Measurements from ENCODE around the gene SSC4D. TPM values are rescaled to one million over a fixed set of nuclear protein-coding genes. Genes with fewer than 3 reads are reported as not detected.

Gene SSC4D
- total and polyA plus RNA-seq, 9 of the 15 experiments (the other 6 are each of a cell fraction or from before 2014, with no cell fraction given), result 0.06 to 1.1 (median 0.85) TPM; not detected in 1

DNA sequence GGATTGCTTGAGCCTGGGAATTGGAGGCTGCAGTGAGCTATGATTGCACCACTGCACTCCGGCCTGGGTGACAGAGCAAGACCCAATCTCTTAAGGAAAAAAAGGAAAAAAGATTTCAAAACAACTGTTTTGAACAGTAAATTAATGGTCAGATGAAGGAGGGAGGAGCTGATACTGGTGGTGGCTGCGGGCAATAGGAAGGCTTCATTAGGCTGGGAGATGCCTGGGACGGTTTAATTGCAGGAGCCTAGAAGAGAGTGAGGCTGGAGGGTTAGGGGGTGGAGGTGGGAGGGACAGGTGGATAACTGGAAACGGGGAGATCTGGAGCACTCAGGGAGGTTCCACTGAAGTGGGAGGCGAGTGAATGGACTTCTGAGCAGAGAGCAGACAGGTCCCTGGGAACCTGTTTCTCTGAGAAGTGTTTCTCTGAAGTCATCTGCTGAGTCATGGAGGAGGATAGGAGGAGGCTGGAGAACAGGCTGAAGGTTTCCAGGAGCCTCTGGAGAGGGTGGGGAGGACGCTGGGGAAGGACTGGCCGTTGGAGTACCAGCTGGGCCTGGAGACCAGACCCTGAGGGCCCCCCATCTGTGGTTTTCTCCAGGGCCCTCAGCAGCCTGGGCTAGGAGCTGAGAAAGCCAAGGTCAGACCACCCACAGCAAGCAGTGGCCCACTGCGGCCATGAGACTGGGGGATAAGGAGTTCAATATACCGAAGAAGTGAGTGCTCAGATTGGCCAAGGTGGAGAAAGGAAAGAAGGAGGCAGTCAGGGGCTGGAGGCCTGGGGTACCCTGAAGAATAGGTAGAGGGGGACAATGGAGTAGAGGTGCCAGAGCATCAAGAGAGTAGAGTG lies 36.3 kb downstream of the SSC4D start (continued):
- TF ChIP-seq, protein P1, sequence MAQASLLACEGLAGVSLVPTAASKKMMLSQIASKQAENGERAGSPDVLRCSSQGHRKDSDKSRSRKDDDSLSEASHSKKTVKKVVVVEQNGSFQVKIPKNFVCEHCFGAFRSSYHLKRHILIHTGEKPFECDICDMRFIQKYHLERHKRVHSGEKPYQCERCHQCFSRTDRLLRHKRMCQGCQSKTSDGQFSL (CRISPR knock-in tag; IDR thresholded peaks at IDR 0.05), result 0 out of 2 replicates have a peak, but pooled peaks have one; percentile 29
- TF ChIP-seq, protein P1 (tag; IDR thresholded peaks at IDR 0.05), result no peak
- TF ChIP-seq TSC22D4 (tag; IDR thresholded peaks at IDR 0.05), result no peak
- TF ChIP-seq, protein P2, sequence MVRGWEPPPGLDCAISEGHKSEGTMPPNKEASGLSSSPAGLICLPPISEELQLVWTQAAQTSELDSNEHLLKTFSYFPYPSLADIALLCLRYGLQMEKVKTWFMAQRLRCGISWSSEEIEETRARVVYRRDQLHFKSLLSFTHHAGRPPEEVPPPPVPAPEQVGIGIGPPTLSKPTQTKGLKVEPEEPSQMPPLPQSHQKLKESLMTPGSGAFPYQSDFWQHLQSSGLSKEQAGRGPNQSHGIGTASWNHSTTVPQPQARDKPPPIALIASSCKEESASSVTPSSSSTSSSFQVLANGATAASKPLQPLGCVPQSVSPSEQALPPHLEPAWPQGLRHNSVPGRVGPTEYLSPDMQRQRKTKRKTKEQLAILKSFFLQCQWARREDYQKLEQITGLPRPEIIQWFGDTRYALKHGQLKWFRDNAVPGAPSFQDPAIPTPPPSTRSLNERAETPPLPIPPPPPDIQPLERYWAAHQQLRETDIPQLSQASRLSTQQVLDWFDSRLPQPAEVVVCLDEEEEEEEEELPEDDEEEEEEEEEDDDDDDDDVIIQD (CRISPR knock-in tag; IDR thresholded peaks at IDR 0.05), result 0 out of 2 replicates have a peak, but pooled peaks have one; percentile 77
- TF ChIP-seq NCOA1 (IDR thresholded peaks at IDR 0.05; ENCODE audit: low read depth), result peak; percentile 75; the same call in 1 of the 2 replicates
- TF ChIP-seq JUN (IDR thresholded peaks at IDR 0.05; ENCODE audit: borderline replicate concordance, low read depth, low read length), result peak; percentile 75; the same call in 1 of the 2 replicates
- TF ChIP-seq JUN (CRISPR knock-in tag; IDR thresholded peaks at IDR 0.05; ENCODE audit: borderline replicate concordance), result no peak
- no peak for TF ChIP-seq ZNF77 (CRISPR knock-in tag; IDR thresholded peaks at IDR 0.05)
- TF ChIP-seq DNMT1 (IDR thresholded peaks at IDR 0.05), result 0 out of 2 replicates have a peak, but pooled peaks have one; percentile 62
- no peak for TF ChIP-seq RBM25 (IDR thresholded peaks at IDR 0.05; ENCODE audit: low read depth, low read length, severe bottlenecking)
- TF ChIP-seq KAT2B (IDR thresholded peaks at IDR 0.05; ENCODE audit: low read depth, low read length), result no peak
- TF ChIP-seq NFE2L1 (tag; IDR thresholded peaks at IDR 0.05; ENCODE audit: borderline replicate concordance, low read depth), result peak; percentile 95
- peak; percentile 55; the same call in 1 of the 2 replicates for TF ChIP-seq PHF21A (IDR thresholded peaks at IDR 0.05; ENCODE audit: borderline replicate concordance, low read depth)
- no peak for TF ChIP-seq U2AF2 (optimal IDR thresholded peaks at IDR 0.05; ENCODE audit: low read depth, low read length)
- TF ChIP-seq FIP1L1 (IDR thresholded peaks at IDR 0.05; ENCODE audit: low read depth, low read length, poor library complexity, severe bottlenecking), result no peak
- peak; percentile 36; the same call in 1 of the 2 replicates for TF ChIP-seq OTX1 (CRISPR knock-in tag; IDR thresholded peaks at IDR 0.05)
- TF ChIP-seq, protein P3, sequence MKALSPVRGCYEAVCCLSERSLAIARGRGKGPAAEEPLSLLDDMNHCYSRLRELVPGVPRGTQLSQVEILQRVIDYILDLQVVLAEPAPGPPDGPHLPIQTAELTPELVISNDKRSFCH (CRISPR knock-in tag; IDR thresholded peaks at IDR 0.05), result no peak
- TF ChIP-seq, protein P3 (tag; IDR thresholded peaks at IDR 0.05), result peak; percentile 87
- TF ChIP-seq PURB (CRISPR knock-in tag; IDR thresholded peaks at IDR 0.05; ENCODE audit: low read depth), result no peak
- peak; percentile 84 for TF ChIP-seq ATF7 (IDR thresholded peaks at IDR 0.05)
- TF ChIP-seq NFIX (CRISPR knock-in tag; IDR thresholded peaks at IDR 0.05; ENCODE audit: low read depth), result no peak

All from K562 (cell line).